Measurements from ENCODE around the gene PSORS1C1.
"Not testable (repeated sequence)": the region's sequence is repeated elsewhere in the genome, so short reads cannot be mapped to it uniquely, and the experiment has no call there.

- TF ChIP-seq, protein P1, sequence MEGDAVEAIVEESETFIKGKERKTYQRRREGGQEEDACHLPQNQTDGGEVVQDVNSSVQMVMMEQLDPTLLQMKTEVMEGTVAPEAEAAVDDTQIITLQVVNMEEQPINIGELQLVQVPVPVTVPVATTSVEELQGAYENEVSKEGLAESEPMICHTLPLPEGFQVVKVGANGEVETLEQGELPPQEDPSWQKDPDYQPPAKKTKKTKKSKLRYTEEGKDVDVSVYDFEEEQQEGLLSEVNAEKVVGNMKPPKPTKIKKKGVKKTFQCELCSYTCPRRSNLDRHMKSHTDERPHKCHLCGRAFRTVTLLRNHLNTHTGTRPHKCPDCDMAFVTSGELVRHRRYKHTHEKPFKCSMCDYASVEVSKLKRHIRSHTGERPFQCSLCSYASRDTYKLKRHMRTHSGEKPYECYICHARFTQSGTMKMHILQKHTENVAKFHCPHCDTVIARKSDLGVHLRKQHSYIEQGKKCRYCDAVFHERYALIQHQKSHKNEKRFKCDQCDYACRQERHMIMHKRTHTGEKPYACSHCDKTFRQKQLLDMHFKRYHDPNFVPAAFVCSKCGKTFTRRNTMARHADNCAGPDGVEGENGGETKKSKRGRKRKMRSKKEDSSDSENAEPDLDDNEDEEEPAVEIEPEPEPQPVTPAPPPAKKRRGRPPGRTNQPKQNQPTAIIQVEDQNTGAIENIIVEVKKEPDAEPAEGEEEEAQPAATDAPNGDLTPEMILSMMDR (IDR thresholded peaks at IDR 0.05) = not testable (repeated sequence)
- TF ChIP-seq EZH2, EZH2phosphoT487 (IDR thresholded peaks at IDR 0.05): not testable (repeated sequence)
These were observed 47.6 kb upstream of the PSORS1C1 start for GRCh38 chr6:31067028-31067427.

Measured in neural progenitor cell (in vitro differentiated cells).